GM08714 (cell line): ENCODE data around the gene AQP6.

Experiments
- H3K4me3 ChIP-seq: fragments of 200-500 bp; sonication (Bioruptor generic); 2 replicates; pipeline ENCODE4 v1.5.1; 2014; ENCODE audit warnings: mild to moderate bottlenecking, low read length, inconsistent platforms
- ZNF274 ChIP-seq: IDR thresholded peaks from 2 replicates; pipeline ENCODE4 v1.6.1; 2012; ENCODE audit warnings: mild to moderate bottlenecking, low read depth, low read length

Gene AQP6

DNA sequence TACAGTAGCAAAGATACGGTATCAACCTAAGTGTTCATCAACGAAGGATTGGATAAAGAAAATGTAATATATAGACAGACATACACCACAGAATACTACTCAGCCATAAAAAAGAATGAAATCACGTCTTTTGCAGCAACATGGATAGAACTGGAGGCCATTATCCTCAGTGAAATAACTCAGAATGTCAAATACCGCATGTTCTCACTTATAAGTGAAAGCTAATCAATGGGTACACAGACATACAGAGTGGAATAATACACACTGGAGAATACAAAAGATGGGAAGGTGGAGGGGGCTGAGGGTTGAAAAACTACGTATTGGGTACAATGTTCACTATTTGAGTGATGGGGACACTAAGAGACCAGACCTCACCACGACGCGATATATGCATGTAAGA lies 51.5 kb downstream of the AQP6 start:
- peak overlapping the region; percentile 92 for H3K4me3 ChIP-seq
- TF ChIP-seq ZNF274, result no peak

DNA sequence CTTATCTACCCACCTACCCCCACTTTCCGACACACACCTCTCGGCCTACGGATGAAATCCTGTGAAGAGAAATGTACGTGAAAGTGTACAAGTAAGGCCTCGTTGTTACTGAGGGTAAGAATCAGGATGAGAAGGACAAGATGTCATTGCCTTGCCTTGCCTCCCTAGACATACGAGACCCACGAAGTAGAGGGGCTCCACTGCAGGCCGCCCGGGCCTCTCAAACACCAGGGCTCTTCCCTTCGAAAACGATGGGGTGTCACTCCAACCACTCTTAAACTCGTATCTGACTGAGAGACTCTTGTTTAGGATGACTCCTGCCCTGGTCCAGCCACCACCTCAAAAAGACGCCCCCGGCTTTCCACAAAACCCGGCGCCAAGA lies 52.0 kb downstream of the AQP6 start:
- H3K4me3 ChIP-seq, result peak overlapping the region; percentile 92
- no peak for TF ChIP-seq ZNF274

GRCh38 chr12:50025187-50026059 lies 52.7 kb downstream of the AQP6 start, which contains the start of gene RACGAP1:
Gene RACGAP1 (minus strand): TSS chr12:50025494. CDS start chr12:50016715, 8,779 bp downstream.
- peak within 1 kb of the TSS; percentile 92 for H3K4me3 ChIP-seq
- no peak for TF ChIP-seq ZNF274

DNA sequence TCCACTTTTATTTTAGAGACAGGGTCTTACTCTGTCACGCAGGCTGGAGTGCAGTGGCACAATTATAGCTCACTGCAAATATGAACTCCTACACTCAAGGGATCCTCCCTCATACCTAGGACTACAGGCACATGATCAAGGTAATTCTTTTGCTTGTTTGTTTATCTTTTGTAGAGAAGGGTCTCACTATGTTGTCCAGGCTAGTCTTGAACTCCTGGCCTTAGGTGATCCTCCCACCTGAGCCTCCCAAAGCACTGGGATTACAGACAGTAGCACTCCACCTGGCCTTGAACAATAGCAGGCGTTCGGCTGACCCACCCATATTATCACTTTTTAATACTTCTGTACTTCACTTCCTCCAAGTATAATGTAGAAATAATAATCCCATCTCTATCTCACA lies 53.9 kb downstream of the AQP6 start:
- H3K4me3 ChIP-seq, result no peak overlapping the region

More for the DNA sequence above, 53.9 kb downstream of the AQP6 start:
- no peak for TF ChIP-seq ZNF274
